Stomach (tissue), 9 donors: ENCODE data around the gene IL2RG. TPM values are rescaled to one million over a fixed set of nuclear protein-coding genes. Genes with fewer than 3 reads are reported as not detected.
A peak's percentile ranks its signal among the peaks of the same experiment; 100 is the strongest.

Experiments
- DNase-seq, 2 donors: peaks; one replicate each; pipeline versions ENCODE4 v3.0.0 to v3.0.0-alpha.2; 2013 to 2019
- H3K27ac ChIP-seq, 5 donors: fragments of 200-600 bp in 4 of 5; sonication (generic) in 4 of 5; one replicate each; pipeline ENCODE4 v1.5.1; 2013 to 2019; ENCODE audit warnings: mild to moderate bottlenecking in 1 of 5, moderate library complexity in 1 of 5
- H3K27me3 ChIP-seq, 3 donors: fragments of 200-600 bp; sonication (generic); one replicate each; pipeline ENCODE4 v1.5.1; 2017 to 2019; ENCODE audit warnings: mixed run types in 1 of 3
- H3K36me3 ChIP-seq, 4 donors: fragments of 200-600 bp; sonication (generic); 1 replicate in 3 of 4; 2 replicates in 1 of 4; pipeline ENCODE4 v1.5.1; 2016 to 2019
- H3K4me1 ChIP-seq, 4 donors: fragments of 200-600 bp; sonication (generic); one replicate each; pipeline ENCODE4 v1.5.1; 2016 to 2019
- H3K4me3 ChIP-seq, 4 donors: fragments of 200-600 bp; sonication (generic) in 3 of 4; one replicate each; pipeline ENCODE4 v1.5.1; 2016 to 2019; ENCODE audit warnings: mild to moderate bottlenecking in 1 of 4
- H3K9me3 ChIP-seq, 4 donors: fragments of 200-600 bp; sonication (generic); one replicate each; pipeline ENCODE4 v1.5.1; 2016 to 2019
- CTCF ChIP-seq, 7 experiments: fragments of 450-650 bp in 4 of 7; fragments of 200-600 bp in 3 of 7; sonication (generic) in 3 of 7; IDR thresholded peaks; one replicate each; pipeline ENCODE4 v1.5.1; 2016 to 2019; ENCODE audit warnings: antibody characterized with exemption in 7 of 7, control low read depth in 2 of 7, mild to moderate bottlenecking in 1 of 7
- EP300 ChIP-seq: sonication (generic); formaldehyde crosslinking; IDR thresholded peaks from one replicate; pipeline ENCODE4 v1.6.1; 2017; ENCODE audit warnings: antibody characterized with exemption
- POLR2A ChIP-seq, 4 donors: fragments of 450-650 bp; IDR thresholded peaks; one replicate each; pipeline ENCODE4 v1.6.1; 2016; ENCODE audit warnings: antibody characterized with exemption in 4 of 4, control low read depth in 2 of 4, mild to moderate bottlenecking in 1 of 4, moderate library complexity in 1 of 4
- POLR2AphosphoS5 ChIP-seq, 3 donors: sonication (generic); formaldehyde crosslinking; IDR thresholded peaks; one replicate each; pipeline ENCODE4 v1.6.1; 2016; ENCODE audit warnings: antibody characterized with exemption in 3 of 3
- WGBS, 5 donors: extraction: QIAGEN DNeasy Blood & Tissue Kit in 3 of 5; methylation state at CpG; one replicate each; pipeline versions ENCODE4 v1.1.5 to v1.1.7; 2013 to 2018; 5-methylcytosine and 5-hydroxymethylcytosine counted together
- intact Hi-C: fragments of 100-400 bp; cut with DNase I; formaldehyde crosslinking; loops from one replicate; pipeline ENCODE4 v1.15.1; 2023; ENCODE audit warnings: low total_unique reads
- polyA plus RNA-seq, 3 donors: library from polyadenylated mRNA; stranded (reverse); fragments of 200-250 nt; gene quantifications; one replicate each; pipeline ENCODE4 v1.2.3, GENCODE V29; 2013
- small RNA-seq, 4 donors: library from RNA; depleted of rRNA; stranded (forward); fragments of <200 nt; gene quantifications; one replicate each; pipeline ENCODE3, GENCODE V24; 2016
- total RNA-seq, 5 donors: library from RNA; depleted of rRNA; stranded (reverse); fragments of >200 nt; gene quantifications; one replicate each; pipeline versions ENCODE4 v1.1.0 to v1.2.3, GENCODE V29; 2014 to 2016
- donor health status: healthy with polysubstance abuse.
- donor health status: Bipolar disorder and iron deficiency.
- donor health status: healthy.

IL2RG gene
- total and polyA plus RNA-seq, 8 donors: 0.89 to 11.2 (median 9.0) TPM

GRCh38 chrX:71067712-71068043 lies 43.7 kb downstream of the IL2RG start:
- intact Hi-C loops: no loop called here
- Histone ChIP-seq H3K4me3 (peak overlapping the region; percentile 54 to 63 (median 59)), H3K36me3 (peaks cover 0 to 4% (median 1%) of the 10 kb centered on the region in 4 donors), H3K9me3 (no peaks in the 10 kb centered on the region), H3K27me3 (peaks cover 0 to 4% (median 0%) of the 10 kb centered on the region in 3 donors), H3K4me1 (peaks cover 0 to 17% (median 6%) of the 10 kb centered on the region in 4 donors), H3K27ac (peak overlapping the region; percentile 81 to 90 (median 84))
- TF ChIP-seq POLR2A (IDR thresholded peaks at IDR 0.05): no peak
- TF ChIP-seq CTCF (IDR thresholded peaks at IDR 0.05): no peak
- no peak for TF ChIP-seq POLR2AphosphoS5 (IDR thresholded peaks at IDR 0.05)
- TF ChIP-seq EP300: no peak
- 1 to 39% (median 9%) methylated on average over 10 of the region's 10 CpGs for WGBS, 5 donors
- DNase-seq: no peak

GRCh38 chrX:71067089-71067488 lies 44.3 kb downstream of the IL2RG start:
- Histone ChIP-seq H3K27ac (peak overlapping the region in 4 of 5 donors; percentile 81 to 90 (median 86)), H3K27me3 (peaks cover 0 to 3% (median 0%) of the 10 kb centered on the region in 3 donors), H3K36me3 (peaks cover 0 to 9% (median 6%) of the 10 kb centered on the region in 4 donors), H3K4me3 (peak overlapping the region; percentile 54 to 63 (median 59)), H3K4me1 (peaks cover 0 to 17% (median 6%) of the 10 kb centered on the region in 4 donors), H3K9me3 (no peaks in the 10 kb centered on the region)
- WGBS, 5 donors: 0 to 37% (median 13%) methylated on average over 2 of the region's 2 CpGs
- no peak for DNase-seq
- intact Hi-C loops: no loop called here
- TF ChIP-seq CTCF (IDR thresholded peaks at IDR 0.05): no peak
- no peak for TF ChIP-seq POLR2AphosphoS5 (IDR thresholded peaks at IDR 0.05)
- no peak for TF ChIP-seq POLR2A (IDR thresholded peaks at IDR 0.05)
- TF ChIP-seq EP300: no peak

- Histone ChIP-seq H3K27me3 (no peaks in the 10 kb centered on the region), H3K4me3 (no peak overlapping the region), H3K27ac (no peak overlapping the region), H3K36me3 (peaks cover 4 to 52% (median 40%) of the 10 kb centered on the region in 4 donors), H3K9me3 (no peaks in the 10 kb centered on the region), H3K4me1 (peaks cover 0 to 13% (median 0%) of the 10 kb centered on the region in 4 donors)
- no peak for DNase-seq
- no peak for TF ChIP-seq POLR2A (IDR thresholded peaks at IDR 0.05)
- TF ChIP-seq CTCF (IDR thresholded peaks at IDR 0.05): no peak
- intact Hi-C loops: no loop called here
Observed at GRCh38 chrX:71060127-71060526, 51.2 kb downstream of the IL2RG start.

GRCh38 chrX:71057848-71058530 lies 53.4 kb downstream of the IL2RG start:
- Histone ChIP-seq H3K27ac (no peak overlapping the region), H3K4me3 (no peak overlapping the region), H3K36me3 (peaks cover 4 to 52% (median 40%) of the 10 kb centered on the region in 4 donors), H3K4me1 (peaks cover 0 to 13% (median 0%) of the 10 kb centered on the region in 4 donors), H3K9me3 (no peaks in the 10 kb centered on the region), H3K27me3 (no peaks in the 10 kb centered on the region)
- intact Hi-C loops: no loop called here
- no peak for DNase-seq
- no peak for TF ChIP-seq EP300
- WGBS, 5 donors: 58 to 87% (median 73%) methylated on average over 2 to 3 of the region's 3 CpGs

Small RNA genes lying within 50 kb of the gene (small RNA-seq; reads per million reads assigned to genes)
- gene CXorf65: 0 reads per million in 4 donors

Other genes starting within 250 kb of the IL2RG start
- gene TEX11, start 202.9 kb downstream of the IL2RG start, total RNA-seq: not detected
- gene TEX11, start 202.9 kb downstream of the IL2RG start, polyA plus RNA-seq: 1 to 10 TPM in 2 of 3 donors, under 1 TPM in 1; 0.18 to 4.6 (median 1.6) TPM
- under 1 TPM in 1 of 5 donors, not detected in 4; 0.37 TPM for gene SLC7A3, start 180.5 kb downstream of the IL2RG start, total RNA-seq
- gene SLC7A3, start 180.5 kb downstream of the IL2RG start, polyA plus RNA-seq: under 1 TPM in 1 of 3 donors, not detected in 2; 0.55 TPM
- gene SNX12, start 43.2 kb downstream of the IL2RG start, total RNA-seq: 10 to 100 TPM; 16.5 to 51.0 (median 47.3) TPM
- 10 to 100 TPM; 30.9 to 48.3 (median 47.2) TPM for gene SNX12, start 43.2 kb downstream of the IL2RG start, polyA plus RNA-seq
- 10 to 100 TPM in 1 of 5 donors, 1 to 10 TPM in 4; 3.1 to 31.4 (median 8.1) TPM for gene FOXO4, start 15.7 kb downstream of the IL2RG start, total RNA-seq
- 10 to 100 TPM in 2 of 3 donors, 1 to 10 TPM in 1; 6.4 to 15.7 (median 12.1) TPM for gene FOXO4, start 15.7 kb downstream of the IL2RG start, polyA plus RNA-seq
- not detected for gene CXorf65, start 4.8 kb downstream of the IL2RG start, total RNA-seq
- under 1 TPM in 1 of 3 donors, not detected in 2; 0.43 TPM for gene CXorf65, start 4.8 kb downstream of the IL2RG start, polyA plus RNA-seq
- 10 to 100 TPM; 20.7 to 53.3 (median 36.2) TPM for gene MED12, start 7.0 kb upstream of the IL2RG start, total RNA-seq
- gene MED12, start 7.0 kb upstream of the IL2RG start, polyA plus RNA-seq: 1 to 10 TPM; 6.2 to 9.5 (median 8.2) TPM
- gene NLGN3, start 33.3 kb upstream of the IL2RG start, total RNA-seq: 10 to 100 TPM in 1 of 5 donors, 1 to 10 TPM in 1, under 1 TPM in 1, not detected in 2; 0.92 to 10.7 (median 1.0) TPM
- under 1 TPM; 0.12 to 0.50 (median 0.31) TPM for gene NLGN3, start 33.3 kb upstream of the IL2RG start, polyA plus RNA-seq
- gene GJB1, start 111.6 kb upstream of the IL2RG start, total RNA-seq: 10 to 100 TPM in 1 of 5 donors, 1 to 10 TPM in 2, not detected in 2; 6.6 to 39.7 (median 8.1) TPM
- 10 to 100 TPM in 1 of 3 donors, 1 to 10 TPM in 2; 6.6 to 18.4 (median 7.3) TPM for gene GJB1, start 111.6 kb upstream of the IL2RG start, polyA plus RNA-seq
- gene ZMYM3, start 142.6 kb upstream of the IL2RG start, total RNA-seq: 10 to 100 TPM in 4 of 5 donors, 1 to 10 TPM in 1; 4.9 to 53.6 (median 15.2) TPM
- gene ZMYM3, start 142.6 kb upstream of the IL2RG start, polyA plus RNA-seq: 1 to 10 TPM; 2.9 to 7.4 (median 4.2) TPM
- gene NONO, start 172.1 kb upstream of the IL2RG start, total RNA-seq: 100 to 1,000 TPM; 123 to 332 (median 252) TPM
- gene NONO, start 172.1 kb upstream of the IL2RG start, polyA plus RNA-seq: 100 to 1,000 TPM; 104 to 139 (median 111) TPM
- 100 to 1,000 TPM in 1 of 5 donors, 10 to 100 TPM in 1, 1 to 10 TPM in 1, not detected in 2; 8.8 to 126 (median 14.3) TPM for gene ITGB1BP2, start 190.2 kb upstream of the IL2RG start, total RNA-seq
- gene ITGB1BP2, start 190.2 kb upstream of the IL2RG start, polyA plus RNA-seq: 1 to 10 TPM; 1.3 to 3.7 (median 2.0) TPM